Measurements from ENCODE around the gene IVD.

The IVD gene

GRCh38 chr15:40386480-40386879 lies 19.1 kb upstream of the IVD start:
- no peak overlapping the region for H3K4me3 ChIP-seq
- TF ChIP-seq, protein P1, sequence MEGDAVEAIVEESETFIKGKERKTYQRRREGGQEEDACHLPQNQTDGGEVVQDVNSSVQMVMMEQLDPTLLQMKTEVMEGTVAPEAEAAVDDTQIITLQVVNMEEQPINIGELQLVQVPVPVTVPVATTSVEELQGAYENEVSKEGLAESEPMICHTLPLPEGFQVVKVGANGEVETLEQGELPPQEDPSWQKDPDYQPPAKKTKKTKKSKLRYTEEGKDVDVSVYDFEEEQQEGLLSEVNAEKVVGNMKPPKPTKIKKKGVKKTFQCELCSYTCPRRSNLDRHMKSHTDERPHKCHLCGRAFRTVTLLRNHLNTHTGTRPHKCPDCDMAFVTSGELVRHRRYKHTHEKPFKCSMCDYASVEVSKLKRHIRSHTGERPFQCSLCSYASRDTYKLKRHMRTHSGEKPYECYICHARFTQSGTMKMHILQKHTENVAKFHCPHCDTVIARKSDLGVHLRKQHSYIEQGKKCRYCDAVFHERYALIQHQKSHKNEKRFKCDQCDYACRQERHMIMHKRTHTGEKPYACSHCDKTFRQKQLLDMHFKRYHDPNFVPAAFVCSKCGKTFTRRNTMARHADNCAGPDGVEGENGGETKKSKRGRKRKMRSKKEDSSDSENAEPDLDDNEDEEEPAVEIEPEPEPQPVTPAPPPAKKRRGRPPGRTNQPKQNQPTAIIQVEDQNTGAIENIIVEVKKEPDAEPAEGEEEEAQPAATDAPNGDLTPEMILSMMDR (IDR thresholded peaks at IDR 0.05): no peak
- H3K27ac ChIP-seq: no peak overlapping the region
- no peak for DNase-seq (ENCODE audit: low spot score)

DNA sequence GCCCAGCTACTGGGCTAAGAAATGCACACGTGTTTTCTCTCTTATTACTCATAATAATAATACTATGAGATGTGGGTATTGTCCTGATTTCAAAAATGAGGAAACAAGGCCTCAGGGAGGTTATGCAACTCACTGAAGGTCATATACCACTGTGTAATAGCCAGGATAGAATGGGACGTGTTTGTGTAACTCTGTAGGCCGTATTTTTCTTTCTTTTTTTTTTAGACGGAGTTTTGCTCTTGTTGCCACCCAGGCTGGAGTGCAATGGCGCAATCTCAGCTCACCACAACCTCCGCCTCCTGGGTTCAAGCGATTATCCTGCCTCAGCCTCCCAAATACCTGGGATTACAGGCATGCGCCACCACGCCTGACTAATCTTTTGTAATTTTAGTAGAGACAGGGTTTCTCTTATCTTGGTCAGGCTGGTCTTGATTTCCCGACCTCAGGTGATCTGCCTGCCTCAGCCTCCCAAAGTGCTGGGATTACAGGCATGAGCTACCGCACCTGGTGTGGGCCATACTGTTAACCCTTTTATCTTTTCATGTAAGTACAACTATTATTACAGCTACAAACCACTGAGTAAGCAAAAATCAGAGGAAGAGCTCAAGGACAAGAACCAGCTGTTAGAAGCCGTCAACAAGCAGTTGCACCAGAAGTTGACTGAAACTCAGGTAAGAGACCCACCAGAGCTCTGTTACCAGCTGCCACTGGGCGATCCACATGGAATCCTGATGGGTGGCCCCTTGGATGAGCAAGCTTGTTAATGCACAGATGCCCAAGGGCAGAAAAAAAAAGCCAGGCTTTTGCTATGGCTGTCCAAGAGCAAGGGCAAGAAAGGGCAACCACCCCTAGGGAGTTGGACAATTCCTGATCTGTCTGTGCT lies 16.4 kb upstream of the IVD start:
- TF ChIP-seq, protein P1 (IDR thresholded peaks at IDR 0.05): no peak
- DNase-seq (ENCODE audit: low spot score): no peak
- Histone ChIP-seq H3K4me3 (no peak overlapping the region), H3K27ac (peak overlapping the region in 1 of 2 donors; percentile 40)

DNA sequence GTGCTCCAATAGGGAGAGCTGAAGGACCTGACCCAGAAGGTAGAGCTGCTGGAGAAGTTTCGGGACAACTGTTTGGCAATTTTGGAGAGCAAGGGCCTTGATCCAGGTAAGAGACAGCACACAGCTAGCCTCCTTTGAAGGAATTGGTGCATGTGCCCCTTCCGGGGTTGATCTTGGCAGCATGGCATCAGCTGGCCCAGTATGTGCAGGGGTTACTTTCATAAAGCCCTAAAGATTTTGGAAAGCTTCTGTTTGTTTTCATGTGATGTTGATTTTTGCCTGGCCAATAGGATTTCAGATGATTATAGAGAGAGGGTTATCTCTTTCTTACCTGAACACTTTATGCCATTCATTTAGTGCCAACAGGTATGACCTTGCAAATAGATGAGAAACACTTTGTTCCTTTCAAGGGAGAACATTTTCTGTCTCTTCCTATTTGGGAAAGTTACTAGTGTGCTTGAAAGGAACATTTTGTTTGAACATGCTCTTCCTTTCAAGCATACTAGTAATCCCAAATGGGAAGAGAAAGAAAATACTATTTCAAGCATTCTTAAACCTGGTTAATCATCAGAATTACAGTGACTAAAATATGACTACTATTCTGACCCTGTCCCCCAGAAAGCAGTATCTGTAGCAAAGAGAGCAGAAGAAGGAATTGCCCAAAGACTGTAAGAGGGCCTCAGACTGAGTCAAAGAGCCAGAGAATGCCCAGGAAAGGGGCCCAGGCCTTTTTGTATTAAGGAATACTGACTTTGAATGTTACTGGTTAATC lies 15.6 kb upstream of the IVD start:
- no peak overlapping the region for H3K27ac ChIP-seq
- TF ChIP-seq, protein P1 (IDR thresholded peaks at IDR 0.05): no peak

DNA sequence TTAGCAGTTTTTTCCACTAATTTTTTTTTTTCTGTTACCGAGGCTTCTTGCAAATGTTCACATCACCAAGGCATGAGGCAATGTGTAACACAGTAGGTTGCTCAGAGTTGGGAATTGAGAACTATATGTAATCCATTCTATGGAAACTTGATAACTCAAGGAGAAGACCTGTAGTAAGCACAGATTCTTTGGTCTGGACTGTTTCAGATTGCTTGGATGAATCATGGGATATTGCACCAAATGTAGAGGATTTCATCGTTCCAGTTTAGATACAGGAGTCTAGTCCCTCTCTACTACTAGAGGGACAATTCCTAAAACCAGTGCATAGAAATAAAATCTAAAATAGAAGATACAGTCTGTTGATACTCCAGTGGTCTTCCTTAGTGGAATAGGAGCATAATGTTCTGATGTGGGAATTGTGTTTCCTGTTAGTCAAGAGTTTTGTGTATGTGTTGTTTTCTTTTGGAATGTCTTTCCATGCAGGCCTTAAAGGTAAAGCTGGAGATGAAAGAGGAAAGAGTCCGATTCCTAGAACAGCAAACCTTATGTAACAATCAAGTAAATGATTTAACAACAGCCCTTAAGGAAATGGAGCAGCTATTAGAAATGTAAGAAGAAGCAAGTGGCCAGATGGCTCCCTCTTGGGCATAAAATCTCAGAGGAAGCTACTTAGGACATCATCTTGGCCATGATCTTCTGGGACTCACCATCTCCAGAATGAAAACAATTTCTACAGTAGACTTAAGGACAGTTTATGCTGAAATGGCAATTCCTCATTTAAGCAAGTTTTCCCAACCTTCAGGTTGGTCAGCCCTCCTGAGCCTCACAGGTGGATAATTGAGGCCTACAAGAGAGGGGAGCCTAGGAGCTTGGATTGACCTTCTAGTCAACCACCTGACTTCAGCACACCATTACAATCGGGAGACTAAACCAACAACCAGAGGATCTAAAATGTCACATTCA lies 12.3 kb upstream of the IVD start:
- TF ChIP-seq, protein P1 (IDR thresholded peaks at IDR 0.05): no peak
- Histone ChIP-seq H3K4me3 (no peak overlapping the region), H3K27ac (no peak overlapping the region)
- no peak for DNase-seq (ENCODE audit: low spot score)

More for the DNA sequence above, 15.6 kb upstream of the IVD start:
- H3K4me3 ChIP-seq: no peak overlapping the region
- DNase-seq (ENCODE audit: low spot score): no peak

GRCh38 chr15:40397688-40398412 lies 7.7 kb upstream of the IVD start:
- no peak overlapping the region for H3K4me3 ChIP-seq
- DNase-seq (ENCODE audit: low spot score): no peak
- TF ChIP-seq, protein P1 (IDR thresholded peaks at IDR 0.05): no peak
- H3K27ac ChIP-seq: no peak overlapping the region

- no peak overlapping the region for H3K27ac ChIP-seq
- TF ChIP-seq, protein P1 (IDR thresholded peaks at IDR 0.05): no peak
- no peak for DNase-seq (ENCODE audit: low spot score)
- H3K4me3 ChIP-seq: no peak overlapping the region
Measured at GRCh38 chr15:40398413-40398873, 7.2 kb upstream of the IVD start.
